ENCODE results near the gene P2RX6.

Gene P2RX6

DNA sequence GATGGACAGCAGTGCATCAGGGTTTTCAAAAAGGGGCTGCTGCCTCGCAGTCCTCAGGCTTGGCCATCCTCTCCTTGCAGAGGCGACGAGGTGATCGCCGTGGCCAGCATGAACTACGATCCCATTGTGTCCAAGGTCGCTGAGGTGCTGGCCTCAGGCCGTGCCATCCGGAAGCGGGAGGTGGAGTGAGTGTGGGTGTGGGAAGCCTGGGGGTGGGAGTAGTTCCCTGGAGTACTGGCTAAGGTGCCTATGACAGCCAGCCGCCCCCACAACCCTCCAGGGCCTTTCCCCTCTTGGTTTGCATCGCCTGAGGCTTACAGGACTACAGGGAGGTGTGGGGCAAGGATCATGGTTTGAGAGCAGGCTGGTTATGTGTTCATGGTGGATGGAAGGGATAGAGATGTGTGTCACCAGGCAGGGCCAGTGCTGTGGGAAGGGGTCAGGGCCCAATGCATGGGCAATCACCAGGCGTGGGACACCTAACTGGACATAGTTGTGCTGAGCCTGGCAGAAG lies 35.0 kb upstream of the P2RX6 start:
- DNase-seq (ENCODE audit: low read depth), result no peak

DNA sequence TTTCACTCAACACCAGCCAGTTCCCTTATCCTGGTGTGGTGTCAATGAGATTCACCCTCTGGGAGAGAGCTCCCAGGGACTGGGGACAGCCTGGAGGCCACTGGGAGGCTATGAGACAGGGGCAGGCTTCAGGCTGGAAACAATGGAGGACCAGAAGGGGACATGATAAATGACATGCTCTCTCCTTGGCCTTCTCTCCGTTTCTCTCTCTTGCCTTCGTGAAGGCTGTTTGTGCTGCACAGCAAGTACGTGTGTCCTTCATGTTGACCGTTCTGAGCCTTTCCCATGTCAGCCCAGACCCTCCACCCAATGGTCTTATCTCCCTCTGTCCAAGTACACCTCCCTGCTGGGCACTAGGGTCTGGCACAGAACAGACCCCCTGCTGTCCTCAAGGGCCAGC lies 34.4 kb upstream of the P2RX6 start:
- no peak for DNase-seq (ENCODE audit: low read depth)

DNA sequence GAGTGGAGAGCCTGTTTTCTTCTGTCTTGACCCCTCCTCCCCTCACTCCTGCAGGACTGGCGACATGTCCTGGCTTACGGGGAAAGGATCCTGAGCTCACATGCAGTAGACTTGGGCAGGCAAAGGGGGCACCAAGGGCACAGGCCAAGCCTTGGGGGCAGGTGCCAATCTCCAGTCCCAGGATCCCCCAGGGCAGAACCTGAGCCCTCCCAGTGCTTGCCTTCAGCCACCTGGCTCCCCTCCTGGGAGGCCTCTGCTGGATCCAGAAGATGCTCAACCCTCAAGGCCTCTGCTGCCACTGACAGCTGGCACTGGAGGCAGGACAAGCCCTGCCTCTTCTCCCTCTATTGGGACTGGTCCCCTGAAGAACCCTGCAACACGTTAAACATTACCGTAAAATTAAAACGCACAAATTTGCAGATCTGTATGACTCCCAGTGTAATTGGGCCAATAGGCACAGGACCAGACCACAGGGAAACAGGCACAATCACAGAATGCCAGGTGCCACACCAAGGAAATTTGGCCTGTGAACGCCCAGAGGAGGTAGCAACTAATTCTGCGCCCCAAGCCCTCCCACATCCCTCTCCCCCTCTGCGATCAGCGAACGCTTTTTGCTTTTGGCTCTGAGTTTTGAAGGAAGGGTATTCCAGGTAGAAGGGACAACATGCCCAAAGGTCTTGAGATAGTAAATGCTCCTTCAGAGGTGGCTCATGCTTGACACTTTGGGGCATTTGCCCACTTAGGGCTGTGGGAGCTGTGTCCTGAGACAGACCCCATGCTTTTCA lies 33.8 kb upstream of the P2RX6 start:
- DNase-seq (ENCODE audit: low read depth), result no peak

DNA sequence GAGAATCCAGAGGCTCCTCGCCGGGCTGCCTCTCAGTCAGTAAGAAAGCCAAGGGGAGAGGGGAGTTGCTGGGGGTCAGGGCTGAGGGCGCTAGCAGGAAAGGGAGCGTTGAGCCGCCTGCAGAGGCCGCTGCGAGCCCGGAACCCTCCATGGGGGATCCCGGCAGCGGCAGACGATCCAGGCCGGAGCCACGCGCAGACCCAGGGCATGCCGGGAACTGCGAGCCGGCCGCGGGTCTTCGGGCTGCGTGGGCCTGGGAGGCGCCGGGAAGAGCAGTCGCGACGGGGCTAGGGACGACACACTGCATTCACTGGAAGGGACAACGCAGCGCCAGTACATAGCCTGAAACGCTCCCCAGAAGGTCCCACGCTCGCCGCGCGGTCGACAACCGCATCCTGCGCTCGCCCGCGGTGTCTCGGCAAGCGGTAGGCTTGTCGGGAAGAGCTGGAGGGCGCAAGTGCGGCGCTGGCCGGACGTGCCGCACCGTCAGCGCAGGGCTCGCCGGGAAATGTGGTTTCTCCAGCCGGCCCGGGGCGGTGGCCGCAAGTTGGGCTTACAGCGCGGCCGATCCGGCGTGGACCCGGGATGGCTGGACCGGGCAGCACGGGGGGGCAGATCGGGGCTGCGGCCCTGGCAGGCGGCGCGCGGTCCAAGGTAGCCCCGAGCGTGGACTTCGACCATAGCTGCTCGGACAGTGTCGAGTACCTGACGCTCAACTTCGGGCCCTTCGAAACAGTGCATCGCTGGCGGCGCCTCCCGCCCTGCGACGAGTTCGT lies 33.0 kb upstream of the P2RX6 start, which contains the start of gene LZTR1:
TSS of gene LZTR1 (plus strand) at position 511 of the 776 bp plus-strand sequence. CDS start at position 586, 75 bp downstream.
- peak; percentile 58 for DNase-seq (ENCODE audit: low read depth)

DNA sequence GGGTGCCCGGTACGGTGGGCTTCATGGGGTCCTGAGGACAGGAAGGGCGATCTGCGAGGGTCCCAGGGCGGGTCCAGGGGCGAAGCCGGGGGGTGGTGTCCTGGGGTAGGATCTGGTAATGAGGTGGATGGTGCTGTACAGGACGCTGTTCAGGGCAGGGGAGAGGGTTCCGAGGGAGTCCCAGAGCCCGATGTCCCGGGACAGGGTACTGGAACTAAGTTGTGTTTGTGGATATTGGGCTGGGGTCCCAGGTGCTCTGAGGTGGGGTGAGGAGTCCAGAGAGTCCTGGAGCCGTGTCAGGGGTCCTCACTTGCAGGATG lies 32.4 kb upstream of the P2RX6 start:
- DNase-seq (ENCODE audit: low read depth), result no peak

DNA sequence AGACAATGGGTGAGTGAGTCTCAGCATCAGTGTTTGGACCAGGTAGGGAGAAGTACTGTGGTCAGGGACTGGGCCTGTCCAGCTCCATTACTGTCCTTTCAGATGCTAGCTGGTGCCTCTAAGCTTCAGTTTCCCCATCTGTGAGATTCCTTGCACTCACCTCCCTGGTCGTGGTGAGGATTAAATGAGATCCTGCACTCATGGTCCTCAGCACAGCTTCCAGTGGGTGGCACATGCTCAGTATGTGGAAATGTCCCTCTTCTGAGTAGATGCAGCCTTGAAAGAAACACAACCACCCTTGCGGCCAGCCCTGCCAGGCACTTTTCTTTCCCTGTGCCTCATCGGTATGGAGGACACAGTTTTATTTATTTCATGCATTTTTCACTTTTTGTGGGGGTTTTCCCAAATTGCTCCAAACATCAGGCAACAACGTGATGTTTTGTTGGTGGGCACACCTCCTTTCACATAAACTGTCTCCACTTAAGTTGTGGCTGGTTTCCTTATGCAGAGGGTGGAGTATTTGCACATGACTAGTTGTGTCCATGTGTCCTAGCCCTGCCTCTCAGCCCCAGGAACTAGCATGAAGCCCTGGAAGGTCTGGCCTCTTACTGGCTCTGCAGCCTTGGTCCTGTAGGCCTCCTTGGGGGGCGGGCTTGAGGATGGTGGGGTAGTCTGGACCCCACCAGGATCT lies 31.7 kb upstream of the P2RX6 start:
- no peak for DNase-seq (ENCODE audit: low read depth)

DNA sequence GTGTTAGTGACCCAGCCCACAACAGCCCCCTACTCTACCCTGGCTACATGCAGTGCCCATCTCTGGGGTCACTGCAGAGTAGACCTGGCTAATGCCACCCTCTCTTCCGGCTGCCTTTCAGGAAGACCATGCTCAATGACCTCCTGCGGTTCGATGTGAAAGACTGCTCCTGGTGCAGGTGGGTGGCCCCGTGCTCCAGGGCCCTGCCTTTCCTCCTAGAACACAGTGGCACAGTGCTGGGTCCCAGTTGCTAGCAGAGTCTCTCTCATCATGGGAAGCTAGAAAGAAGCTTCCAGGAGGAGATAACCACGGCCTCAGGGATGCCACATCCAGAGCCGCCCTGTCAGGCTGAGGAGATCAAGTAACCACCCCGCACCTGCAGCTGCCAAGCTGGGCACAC lies 29.2 kb upstream of the P2RX6 start:
- no peak for DNase-seq (ENCODE audit: low read depth)

DNA sequence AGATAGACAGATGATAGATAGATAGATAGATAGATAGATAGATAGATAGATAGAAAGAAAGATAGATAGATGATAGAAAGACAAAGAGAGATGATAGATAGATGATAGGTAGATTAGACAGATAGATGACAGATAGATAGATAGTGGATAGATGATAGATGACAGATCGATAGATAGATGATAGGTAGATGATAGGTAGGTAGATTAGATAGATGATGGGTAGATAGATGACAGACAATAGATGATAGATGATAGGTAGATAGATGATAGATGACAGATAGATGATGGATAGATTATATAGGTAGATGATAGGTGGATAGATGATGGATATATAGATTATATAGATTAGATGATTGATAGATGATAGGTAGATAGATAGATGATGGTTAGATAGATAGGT lies 28.6 kb upstream of the P2RX6 start:
- DNase-seq (ENCODE audit: low read depth), result no peak

DNA sequence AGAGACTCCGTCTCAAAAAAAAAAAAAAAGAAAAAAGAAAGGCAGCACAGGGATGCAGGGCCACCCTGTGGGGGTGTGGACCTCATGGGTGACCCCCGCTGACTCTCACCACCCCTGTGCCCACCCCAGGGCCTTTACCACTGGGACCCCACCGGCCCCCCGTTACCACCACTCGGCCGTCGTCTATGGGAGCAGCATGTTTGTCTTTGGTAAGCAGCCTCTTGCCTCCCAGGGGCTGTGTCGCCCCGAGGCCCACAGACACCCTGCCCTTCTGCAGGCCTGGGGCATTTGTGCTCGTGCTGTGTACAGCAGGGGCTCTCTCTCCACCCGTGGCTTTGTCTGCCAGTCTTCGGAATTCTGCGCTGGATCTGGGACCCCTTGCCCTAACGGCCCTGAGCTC lies 27.6 kb upstream of the P2RX6 start:
- no peak for DNase-seq (ENCODE audit: low read depth)

DNA sequence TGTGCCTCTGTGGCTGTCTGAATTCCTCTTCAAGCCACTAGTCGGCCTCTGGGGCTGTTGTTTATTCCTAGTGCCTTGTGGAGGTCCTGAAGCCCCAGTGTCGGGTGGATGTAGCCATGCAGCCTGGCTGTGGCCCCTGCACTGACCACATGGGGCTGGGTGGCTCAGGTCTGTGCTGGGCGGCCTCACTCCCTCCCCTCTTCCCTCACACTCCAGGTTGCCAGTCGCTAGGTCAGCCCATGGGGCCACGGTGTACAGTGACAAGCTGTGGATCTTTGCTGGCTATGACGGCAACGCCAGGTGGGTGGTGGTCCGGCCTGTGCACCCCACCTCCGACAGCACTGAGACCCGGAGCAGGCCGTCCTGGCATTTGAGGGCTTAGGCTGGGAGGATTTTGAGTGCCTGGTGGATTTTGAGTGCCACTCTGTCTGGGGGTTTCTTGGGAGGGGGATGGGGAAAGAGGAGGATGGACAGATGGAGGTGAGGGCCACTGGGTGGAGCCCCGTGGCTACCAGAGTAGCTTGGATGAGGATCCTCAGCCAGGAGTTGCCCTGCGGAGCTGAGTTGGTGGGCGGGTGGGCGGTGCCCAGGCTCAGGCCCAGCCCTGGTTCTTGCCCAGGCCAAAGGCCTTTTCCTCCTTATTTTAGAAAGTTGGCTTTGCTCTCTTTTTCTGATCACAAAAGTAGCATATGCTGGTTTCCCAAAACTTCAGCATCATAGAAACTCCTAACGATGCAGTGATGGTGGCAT lies 26.2 kb upstream of the P2RX6 start:
- DNase-seq (ENCODE audit: low read depth), result no peak

DNA sequence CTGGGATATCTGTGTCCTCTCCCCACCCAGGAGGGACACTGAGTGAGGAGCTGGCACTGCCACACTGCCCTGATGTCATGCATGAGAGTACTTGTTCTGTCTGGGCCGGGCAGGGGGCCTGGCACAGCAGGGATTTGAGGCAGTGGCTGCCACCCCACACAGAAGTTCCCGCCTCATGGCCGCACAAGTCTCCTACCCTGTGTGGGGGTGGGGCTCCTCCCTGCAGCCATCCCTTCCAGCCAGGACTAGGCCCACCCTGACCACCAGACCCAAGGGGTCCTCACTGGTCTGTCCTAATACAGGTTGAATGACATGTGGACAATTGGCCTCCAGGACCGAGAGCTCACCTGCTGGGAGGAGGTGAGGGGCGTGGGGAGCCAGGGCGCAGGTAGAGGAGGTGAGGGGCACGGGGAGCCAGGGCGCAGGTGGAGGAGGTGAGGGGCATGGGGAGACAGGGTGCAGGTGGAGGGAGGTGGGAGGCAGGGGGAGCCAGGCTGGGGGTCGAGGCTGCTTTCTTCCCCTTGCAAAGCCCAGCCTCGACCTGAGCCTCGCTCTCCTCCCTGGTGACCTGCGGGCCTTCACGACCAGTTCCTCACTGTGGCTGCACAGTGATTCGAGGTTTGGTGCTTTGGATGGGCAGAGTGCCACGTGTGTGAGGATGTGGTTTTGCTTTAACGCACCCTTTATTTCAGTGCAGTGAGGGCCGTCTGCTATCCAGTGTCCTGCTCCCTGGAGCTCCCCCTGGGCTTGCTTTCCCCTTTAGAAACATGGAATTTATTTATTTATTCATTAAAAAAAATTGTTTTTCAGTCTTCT lies 25.4 kb upstream of the P2RX6 start:
- no peak for DNase-seq (ENCODE audit: low read depth)

DNA sequence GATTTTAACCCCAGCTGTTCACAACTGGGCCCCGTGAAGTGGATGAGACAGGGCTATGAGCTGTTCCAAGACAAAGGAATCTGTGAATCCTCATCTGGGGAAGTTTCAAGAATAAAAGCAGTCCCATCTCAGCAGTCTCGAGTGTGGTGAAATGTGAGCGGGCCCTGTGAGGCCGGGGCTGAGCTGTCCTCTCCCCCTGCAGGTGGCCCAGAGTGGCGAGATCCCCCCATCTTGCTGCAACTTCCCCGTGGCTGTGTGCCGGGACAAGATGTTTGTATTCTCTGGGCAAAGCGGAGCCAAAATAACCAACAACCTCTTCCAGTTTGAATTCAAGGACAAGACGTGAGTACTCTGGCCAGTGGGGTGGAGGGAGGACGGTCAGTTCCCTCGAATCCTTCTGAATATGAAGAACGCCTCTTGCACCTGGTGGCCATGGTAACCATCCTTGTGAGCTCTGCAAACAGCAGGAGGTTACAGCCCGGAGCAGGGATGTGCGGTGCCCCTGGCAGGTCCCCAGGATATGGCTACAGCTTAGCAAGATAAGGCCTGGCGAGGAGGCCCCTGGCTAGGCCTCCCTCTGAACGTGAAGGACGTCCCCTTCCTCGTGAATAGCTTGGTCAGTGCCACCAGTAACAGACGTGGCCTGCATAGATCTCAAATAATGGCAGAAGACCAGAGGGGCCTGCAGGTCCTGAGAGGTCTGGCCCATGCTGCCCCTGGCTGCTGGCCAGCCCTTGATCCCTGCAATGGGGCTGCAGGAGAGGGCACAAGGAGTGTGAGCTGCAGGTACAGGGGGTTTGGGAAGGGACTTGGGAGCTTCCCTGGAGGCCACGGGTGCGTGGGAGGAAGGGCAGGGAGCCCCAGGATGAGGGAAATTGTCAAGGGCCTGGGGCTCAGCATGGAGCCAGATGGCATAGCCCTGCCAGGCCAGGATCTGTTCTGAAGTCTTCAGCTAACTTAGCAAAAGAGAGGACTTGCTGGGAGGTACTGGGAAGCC lies 24.5 kb upstream of the P2RX6 start:
- no peak for DNase-seq (ENCODE audit: low read depth)

DNA sequence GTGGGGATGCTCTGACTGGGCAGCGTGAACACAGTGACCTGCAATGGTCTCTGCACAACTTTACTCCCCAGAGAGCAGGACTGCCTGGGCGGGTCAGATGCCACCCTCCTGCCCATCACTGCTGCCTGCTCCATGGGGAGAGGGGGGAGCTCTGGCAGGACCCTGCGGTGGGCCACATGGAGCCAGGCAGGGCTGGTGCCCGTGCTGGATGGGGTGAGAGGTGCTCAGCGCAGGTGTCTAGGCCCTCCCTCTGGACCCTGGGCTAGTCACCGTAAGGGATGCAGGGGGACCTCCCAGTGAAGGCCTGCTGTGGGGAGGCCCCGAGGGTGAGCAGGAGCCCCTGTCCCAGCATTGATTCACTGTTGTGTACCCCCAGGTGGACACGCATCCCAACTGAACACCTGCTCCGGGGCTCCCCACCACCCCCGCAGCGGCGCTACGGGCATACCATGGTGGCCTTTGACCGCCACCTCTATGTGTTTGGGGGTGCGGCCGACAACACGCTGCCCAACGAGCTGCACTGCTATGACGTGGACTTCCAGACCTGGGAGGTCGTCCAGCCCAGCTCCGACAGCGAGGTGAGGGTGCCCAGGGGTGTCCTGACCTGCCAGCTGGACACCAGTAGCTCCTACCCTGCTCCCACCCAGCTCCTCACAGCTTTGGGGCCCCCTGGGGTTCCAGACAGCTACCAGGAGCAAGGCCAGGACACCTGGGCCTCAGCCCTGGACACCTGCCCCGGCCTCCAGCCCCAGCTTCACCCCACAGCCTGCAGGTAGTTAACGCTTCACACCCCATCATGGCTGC lies 23.5 kb upstream of the P2RX6 start:
- no peak for DNase-seq (ENCODE audit: low read depth)

DNA sequence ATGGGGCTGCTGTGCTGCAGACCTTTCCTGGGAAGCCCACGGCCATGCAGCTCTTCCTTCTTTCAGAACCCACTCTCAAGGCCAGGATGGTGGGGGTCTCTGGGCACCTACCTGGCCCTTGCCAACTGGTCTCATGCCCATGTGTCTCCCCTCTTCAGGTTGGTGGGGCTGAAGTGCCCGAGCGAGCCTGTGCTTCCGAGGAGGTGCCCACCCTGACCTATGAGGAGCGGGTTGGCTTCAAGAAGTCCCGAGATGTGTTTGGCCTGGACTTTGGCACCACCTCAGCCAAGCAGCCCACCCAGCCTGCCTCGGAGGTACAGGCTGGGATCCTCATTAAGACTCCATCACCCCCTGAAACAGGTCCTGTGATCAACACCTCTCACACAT lies 22.9 kb upstream of the P2RX6 start:
- DNase-seq (ENCODE audit: low read depth), result no peak

DNA sequence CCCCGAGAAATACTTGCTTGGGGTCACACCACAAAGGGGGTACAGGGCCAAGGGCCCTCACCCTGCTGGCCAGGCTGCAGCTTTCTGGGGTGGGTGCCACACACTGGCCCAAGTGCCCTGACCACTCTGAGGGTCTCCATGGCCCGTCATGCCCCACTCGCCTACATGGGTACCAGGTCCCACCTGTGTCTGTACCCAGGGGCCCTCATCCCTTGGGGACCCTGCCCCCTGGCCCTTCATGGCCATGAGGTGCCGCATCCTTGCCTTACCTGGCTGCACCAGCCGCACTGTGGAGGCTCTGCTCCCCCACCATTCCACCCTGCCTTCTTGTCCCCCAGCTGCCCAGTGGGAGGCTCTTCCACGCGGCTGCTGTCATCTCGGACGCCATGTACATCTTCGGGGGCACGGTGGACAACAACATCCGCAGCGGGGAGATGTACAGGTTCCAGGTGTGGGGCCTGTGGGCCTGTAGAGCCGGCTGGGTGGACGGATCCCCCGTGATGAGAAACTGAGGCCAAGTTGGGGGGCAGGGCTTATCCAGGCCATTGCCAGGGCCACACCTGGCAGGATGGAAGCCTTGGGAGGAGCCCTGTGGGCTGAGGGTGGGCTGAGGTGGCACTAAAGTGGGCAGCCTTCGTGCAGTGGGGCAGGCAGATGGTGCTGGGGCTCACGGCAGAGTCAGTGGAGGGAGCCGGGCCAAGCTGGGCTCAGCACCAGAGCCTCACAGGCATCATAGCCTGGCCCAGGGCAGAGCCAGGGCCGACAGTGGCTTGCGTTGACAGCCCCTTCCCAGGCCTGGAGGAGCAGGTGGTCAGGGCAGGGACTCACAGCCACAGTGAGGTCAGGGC lies 22.3 kb upstream of the P2RX6 start:
- DNase-seq (ENCODE audit: low read depth), result no peak

DNA sequence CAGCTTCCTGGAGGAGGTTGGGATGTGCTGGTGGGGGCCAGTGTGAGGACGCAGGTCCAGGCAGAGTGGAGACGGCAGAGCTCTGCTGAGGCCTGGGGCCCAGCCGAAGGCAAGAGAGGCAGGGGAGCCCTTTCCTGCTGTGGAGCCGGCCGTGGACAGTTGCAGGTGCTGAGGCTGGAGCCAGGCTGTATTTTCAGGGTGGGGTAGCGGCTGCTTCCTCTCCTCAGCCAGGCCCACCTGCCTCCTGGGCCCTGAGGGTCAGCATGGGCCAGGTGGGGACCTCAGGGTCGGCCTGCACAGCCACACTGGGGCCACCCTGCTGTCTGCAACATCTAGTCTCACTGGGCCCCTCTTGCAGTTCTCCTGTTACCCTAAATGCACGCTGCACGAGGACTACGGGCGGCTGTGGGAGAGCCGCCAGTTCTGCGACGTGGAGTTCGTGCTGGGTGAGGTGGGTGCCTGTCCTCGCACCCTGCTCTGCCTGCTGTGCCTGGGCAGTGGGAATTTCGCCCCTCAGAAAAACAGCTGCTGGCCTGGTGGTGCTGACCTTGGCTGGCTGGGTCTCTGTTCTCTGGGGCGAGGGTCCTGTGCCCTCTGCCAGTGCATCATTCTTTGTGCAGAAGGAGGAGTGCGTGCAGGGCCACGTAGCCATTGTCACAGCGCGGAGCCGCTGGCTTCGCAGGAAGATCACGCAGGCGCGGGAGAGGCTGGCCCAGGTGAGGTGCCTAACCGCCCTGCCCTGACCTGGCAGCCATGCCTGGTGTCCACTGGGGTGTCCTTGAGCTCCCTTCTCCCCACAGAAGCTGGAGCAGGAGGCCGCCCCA lies 21.4 kb upstream of the P2RX6 start:
- DNase-seq (ENCODE audit: low read depth), result no peak

All from activated T-helper 9 cell treated with anti-CD3 and anti-CD28 coated beads, Interleukin-2, amount 50 U/mL, for 16 hours (primary cell).